ENCODE results near the gene GFM1. TPM values are rescaled to one million over a fixed set of nuclear protein-coding genes. Genes with fewer than 3 reads are reported as not detected.
A peak's percentile ranks its signal among the peaks of the same experiment; 100 is the strongest.

GFM1 gene
- total and polyA plus RNA-seq, 11 donors: 15.7 to 77.7 (median 49.9) TPM

DNA sequence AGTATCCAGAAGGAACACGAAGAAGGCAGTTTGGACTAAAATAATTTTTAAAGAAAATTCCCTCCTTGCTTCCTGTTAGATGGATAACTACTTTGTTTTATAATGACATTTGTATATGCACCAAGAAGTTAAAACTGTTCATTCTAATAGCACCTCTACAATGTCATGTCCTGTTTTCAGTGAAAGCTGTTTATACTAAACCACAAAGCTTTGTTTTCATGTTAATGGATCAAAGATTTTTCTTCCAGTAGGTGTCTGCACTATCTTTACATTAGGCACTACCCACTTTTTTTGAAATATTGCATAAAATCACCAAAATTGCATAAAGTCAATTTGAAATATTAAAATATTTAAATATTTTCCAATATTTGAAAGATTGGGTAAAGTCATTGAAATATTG, 77.8 kb downstream of the GFM1 start:
- WGBS, 4 donors: 80 to 89% (median 87%) methylated on average over 1 of the region's 1 CpG
- Histone ChIP-seq H3K27me3 (no peaks in the 10 kb centered on the region), H3K27ac (peak overlapping the region in 1 of 12 donors; percentile 66), H3K4me1 (peaks cover 0 to 61% (median 29%) of the 10 kb centered on the region in 12 donors), H3K4me3 (no peak overlapping the region), H3K36me3 (no peaks in the 10 kb centered on the region), H3K9me3 (no peaks in the 10 kb centered on the region)
- intact Hi-C loops (cut with DNase I): loop anchor here in 1 of 10 donors (10.0 kb wide), 1 partner anchor 67 kb away; no protein-coding TSS in a partner anchor
- DNase-seq (no peak), ATAC-seq (no peak)
- TF ChIP-seq POLR2A (IDR thresholded peaks at IDR 0.05) (no peak), CTCF (IDR thresholded peaks at IDR 0.05) (no peak)

- no peak for TF ChIP-seq CTCF (IDR thresholded peaks at IDR 0.05)
- no peak for TF ChIP-seq POLR2A (IDR thresholded peaks at IDR 0.05)
- intact Hi-C loops (cut with DNase I): loop anchor here in 1 of 10 donors (10.0 kb wide), 1 partner anchor 69 kb away; no protein-coding TSS in a partner anchor
- ATAC-seq (no peak), DNase-seq (no peak)
- peaks cover 0 to 57% (median 21%) of the 10 kb centered on the region in 12 donors for H3K4me1 ChIP-seq
- H3K27ac ChIP-seq: peak overlapping the region in 1 of 12 donors; percentile 60
- no peaks in the 10 kb centered on the region for H3K36me3 ChIP-seq
- WGBS, 4 donors: 96 to 99% (median 97%) methylated on average over 7 of the region's 7 CpGs
- no peaks in the 10 kb centered on the region for H3K9me3 ChIP-seq
- H3K4me3 ChIP-seq: no peak overlapping the region
- H3K27me3 ChIP-seq: no peaks in the 10 kb centered on the region
These were observed 79.7 kb downstream of the GFM1 start for GRCh38 chr3:158723991-158724390.

GRCh38 chr3:158725348-158726011, 81.2 kb downstream of the GFM1 start:
- peak in 4 of 5 donors; percentile 27 to 62 (median 49) for DNase-seq
- Histone ChIP-seq H3K36me3 (no peaks in the 10 kb centered on the region), H3K4me1 (peaks cover 0 to 57% (median 21%) of the 10 kb centered on the region in 12 donors), H3K4me3 (no peak overlapping the region), H3K9me3 (no peaks in the 10 kb centered on the region), H3K27me3 (no peaks in the 10 kb centered on the region), H3K27ac (peak overlapping the region in 9 of 12 donors; percentile 18 to 68 (median 33))
- intact Hi-C loops (cut with DNase I): loop anchor here in 7 of 10 donors (2.0 to 10.0 kb wide), 5 partner anchors 42 to 71 kb away; no protein-coding TSS in a partner anchor
- TF ChIP-seq POLR2A (IDR thresholded peaks at IDR 0.05): no peak
- no peak for TF ChIP-seq CTCF (IDR thresholded peaks at IDR 0.05)
- ATAC-seq: peak; percentile 60 to 89 (median 78)
- WGBS, 4 donors: 36 to 51% (median 40%) methylated on average over 9 of the region's 9 CpGs
